ENCODE data around the gene LIMS2. TPM values are rescaled to one million over a fixed set of nuclear protein-coding genes. Genes with fewer than 3 reads are reported as not detected.

Gene LIMS2
- total RNA-seq, 4 donors from 2014 or later = 5.3 to 15.5 (median 9.9) TPM

DNA sequence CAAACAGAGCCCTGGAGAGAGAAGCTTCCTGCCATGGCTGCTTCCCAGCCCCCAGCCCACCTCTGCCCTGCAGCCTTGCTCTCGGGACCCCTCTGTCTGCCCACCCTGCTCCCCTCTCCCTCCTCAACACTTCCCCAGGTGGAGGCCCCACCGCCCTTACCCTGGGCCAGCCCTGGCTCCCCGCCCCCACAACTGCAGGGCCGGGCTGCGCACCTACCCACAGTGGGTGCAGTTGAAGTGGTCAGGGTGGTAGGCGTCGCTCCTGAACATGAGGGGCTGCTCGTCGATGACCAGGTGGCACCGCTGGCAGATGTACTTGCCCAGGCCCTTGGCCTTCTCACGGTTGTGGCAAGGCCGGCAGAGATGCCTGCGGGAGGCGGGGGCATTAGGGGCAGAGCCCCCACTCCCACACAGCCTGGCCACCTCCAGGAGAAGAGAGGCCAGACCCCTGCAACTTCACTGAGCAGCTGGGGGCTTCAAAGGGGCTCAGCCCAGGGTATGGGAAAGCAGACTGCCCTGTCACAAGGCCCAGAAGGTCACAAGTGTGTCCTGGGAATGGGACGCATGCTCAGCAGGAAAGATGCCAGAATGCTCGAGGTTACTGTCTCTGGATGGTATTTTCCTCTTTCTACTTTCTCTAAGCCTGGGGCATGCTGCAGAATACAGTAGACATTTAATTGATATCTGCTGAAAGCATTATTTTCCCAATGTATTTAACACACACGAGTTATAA is 32.5 kb downstream of the LIMS2 start:
- no peak overlapping the region for H3K27ac ChIP-seq
- intact Hi-C loops (cut with DNase I; ENCODE audit: low total_unique reads) = no loop called here

DNA sequence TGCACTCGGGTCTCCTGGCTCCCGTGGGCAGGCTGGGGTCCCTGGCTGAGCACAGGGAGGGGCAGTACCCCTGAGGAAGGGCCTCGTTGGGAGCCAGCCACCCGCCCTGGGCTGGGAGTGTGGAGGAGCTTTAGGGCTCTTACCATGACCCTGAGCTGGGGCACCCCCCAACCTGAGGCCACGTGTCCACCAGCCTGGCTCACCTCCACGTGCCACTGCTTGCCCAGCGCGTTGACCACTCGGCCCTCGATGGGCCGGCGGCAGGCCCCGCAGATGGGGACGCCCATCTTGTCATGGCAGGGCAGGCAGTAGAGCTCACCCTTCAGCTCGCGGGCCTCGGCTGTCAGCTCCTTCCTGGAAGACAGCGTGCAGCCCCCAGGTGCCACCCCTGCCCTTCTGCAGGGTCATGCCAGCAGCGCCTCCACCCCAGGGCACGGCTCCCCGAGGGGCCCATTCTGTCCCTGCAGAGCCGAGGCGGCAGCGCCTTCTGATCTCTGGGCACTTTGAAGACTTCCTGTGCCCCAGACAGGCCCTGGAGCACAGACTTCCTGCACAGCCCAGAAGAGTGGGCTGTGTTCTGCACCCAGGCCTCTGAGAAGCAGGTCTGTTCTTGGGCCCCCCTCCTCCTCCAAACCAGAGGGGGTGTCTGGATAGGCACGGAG is 33.4 kb downstream of the LIMS2 start:
- no peaks in the 10 kb centered on the region for H3K27me3 ChIP-seq
- peaks cover 11 to 13% of the 10 kb centered on the region in 2 donors for H3K4me1 ChIP-seq
- no peak for ATAC-seq
- intact Hi-C loops (cut with DNase I; ENCODE audit: low total_unique reads) (no loop called here), in situ Hi-C loops (cut with MboI; ENCODE audit: low sequenced_read_pairs in 4 of 4) (no loop called here)
- H3K36me3 ChIP-seq = no peaks in the 10 kb centered on the region
- H3K27ac ChIP-seq = no peak overlapping the region
- TF ChIP-seq, protein P1, sequence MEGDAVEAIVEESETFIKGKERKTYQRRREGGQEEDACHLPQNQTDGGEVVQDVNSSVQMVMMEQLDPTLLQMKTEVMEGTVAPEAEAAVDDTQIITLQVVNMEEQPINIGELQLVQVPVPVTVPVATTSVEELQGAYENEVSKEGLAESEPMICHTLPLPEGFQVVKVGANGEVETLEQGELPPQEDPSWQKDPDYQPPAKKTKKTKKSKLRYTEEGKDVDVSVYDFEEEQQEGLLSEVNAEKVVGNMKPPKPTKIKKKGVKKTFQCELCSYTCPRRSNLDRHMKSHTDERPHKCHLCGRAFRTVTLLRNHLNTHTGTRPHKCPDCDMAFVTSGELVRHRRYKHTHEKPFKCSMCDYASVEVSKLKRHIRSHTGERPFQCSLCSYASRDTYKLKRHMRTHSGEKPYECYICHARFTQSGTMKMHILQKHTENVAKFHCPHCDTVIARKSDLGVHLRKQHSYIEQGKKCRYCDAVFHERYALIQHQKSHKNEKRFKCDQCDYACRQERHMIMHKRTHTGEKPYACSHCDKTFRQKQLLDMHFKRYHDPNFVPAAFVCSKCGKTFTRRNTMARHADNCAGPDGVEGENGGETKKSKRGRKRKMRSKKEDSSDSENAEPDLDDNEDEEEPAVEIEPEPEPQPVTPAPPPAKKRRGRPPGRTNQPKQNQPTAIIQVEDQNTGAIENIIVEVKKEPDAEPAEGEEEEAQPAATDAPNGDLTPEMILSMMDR (IDR thresholded peaks at IDR 0.05 in 4 of 5, conservative IDR thresholded peaks at IDR 0.05 in 1 of 5) = no peak
- TF ChIP-seq POLR2A (IDR thresholded peaks at IDR 0.05) = no peak
- no peaks in the 10 kb centered on the region for H3K9me3 ChIP-seq
- no peak for DNase-seq
- H3K4me3 ChIP-seq = no peak overlapping the region

More for the DNA sequence above, 32.5 kb downstream of the LIMS2 start:
- no peaks in the 10 kb centered on the region for H3K36me3 ChIP-seq
- no peaks in the 10 kb centered on the region for H3K27me3 ChIP-seq
- in situ Hi-C loops (cut with MboI; ENCODE audit: low sequenced_read_pairs in 4 of 4) = no loop called here
- no peaks in the 10 kb centered on the region for H3K9me3 ChIP-seq
- no peak overlapping the region for H3K4me3 ChIP-seq
- no peak for ATAC-seq
- DNase-seq = no peak
- TF ChIP-seq POLR2A (IDR thresholded peaks at IDR 0.05) = no peak
- TF ChIP-seq, protein P1 (IDR thresholded peaks at IDR 0.05 in 4 of 5, conservative IDR thresholded peaks at IDR 0.05 in 1 of 5) = no peak
- H3K4me1 ChIP-seq = peaks cover 2 to 4% of the 10 kb centered on the region in 2 donors

DNA sequence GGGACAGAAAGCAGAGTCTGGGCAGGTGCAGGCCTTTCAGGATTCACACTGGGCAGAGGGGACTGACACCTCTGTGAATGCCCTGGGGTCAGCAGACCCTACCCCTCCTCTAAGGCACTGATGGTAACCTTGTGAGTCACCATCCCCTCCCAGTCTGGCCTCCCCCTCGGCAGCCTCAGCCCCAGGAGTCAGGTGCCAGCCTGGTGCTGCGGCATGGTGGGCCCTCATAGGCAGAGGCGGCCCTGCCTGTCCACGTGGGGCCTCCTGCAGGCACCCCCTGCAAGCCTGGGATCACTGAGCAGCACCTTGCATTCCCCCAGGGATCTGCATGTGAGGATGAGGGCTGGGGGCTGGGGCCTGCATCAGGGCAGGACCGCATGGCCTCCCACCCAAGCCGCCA is 34.2 kb downstream of the LIMS2 start:
- ATAC-seq (no peak), DNase-seq (no peak)
- Histone ChIP-seq H3K27me3 (no peaks in the 10 kb centered on the region), H3K4me3 (no peak overlapping the region), H3K27ac (no peak overlapping the region), H3K36me3 (no peaks in the 10 kb centered on the region), H3K9me3 (no peaks in the 10 kb centered on the region), H3K4me1 (peaks cover 14% of the 10 kb centered on the region in 2 donors)
- TF ChIP-seq POLR2A (IDR thresholded peaks at IDR 0.05) = no peak
- TF ChIP-seq, protein P1 (IDR thresholded peaks at IDR 0.05 in 4 of 5, conservative IDR thresholded peaks at IDR 0.05 in 1 of 5) = no peak
- in situ Hi-C loops (cut with MboI; ENCODE audit: low sequenced_read_pairs in 4 of 4) = no loop called here
- intact Hi-C loops (cut with DNase I; ENCODE audit: low total_unique reads) = no loop called here

DNA sequence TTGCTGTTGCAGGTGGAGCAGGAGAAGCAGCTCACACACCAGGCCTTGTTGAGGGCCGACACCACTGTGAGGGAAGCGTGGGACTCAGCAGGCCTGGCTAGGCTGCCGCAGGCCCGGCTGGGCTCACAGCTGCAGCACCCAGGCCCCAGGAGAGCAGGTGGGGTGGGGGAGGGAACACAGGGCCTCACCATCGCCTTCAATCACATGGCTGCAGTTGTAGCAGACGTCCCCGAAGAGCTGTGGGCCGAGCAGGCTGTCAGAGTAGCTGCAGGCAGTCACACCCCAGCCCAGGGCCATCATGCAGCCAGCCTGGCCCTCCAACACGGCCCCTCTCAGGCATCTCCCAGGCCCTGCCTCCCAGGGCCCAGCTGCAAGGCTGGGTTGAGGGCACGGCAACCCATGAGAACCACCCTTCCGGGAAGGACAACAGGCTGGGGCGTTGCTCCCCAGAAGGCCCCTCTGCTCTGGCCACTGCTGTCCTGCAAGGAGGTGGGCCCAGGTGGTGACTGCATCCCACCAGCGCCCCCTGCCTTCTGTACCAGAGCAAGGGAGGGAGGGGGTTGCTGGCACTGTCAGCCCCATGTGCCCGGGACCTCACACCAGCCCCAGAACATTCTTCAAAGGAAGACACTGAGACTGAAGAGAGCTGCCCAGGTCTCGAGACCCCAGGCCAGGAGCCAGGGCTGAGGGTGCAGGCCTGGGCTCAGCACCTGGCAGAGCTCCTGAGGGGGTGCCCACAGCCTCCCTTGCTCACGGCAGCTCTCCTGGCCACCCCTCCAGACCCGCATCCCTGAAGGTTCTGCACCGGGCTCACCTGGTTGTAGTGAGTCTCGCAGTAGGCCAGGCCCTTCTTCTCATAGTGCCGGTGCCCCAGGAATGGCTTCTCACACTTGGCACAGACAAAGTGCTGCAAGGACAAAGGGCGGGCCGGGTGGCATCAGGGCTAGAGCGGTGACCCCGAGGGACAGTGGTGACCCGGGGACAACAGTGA is 35.0 kb downstream of the LIMS2 start:
- Histone ChIP-seq H3K27ac (peak overlapping the region in 3 of 4 donors; percentile 31 to 77 (median 67)), H3K27me3 (no peaks in the 10 kb centered on the region), H3K36me3 (no peaks in the 10 kb centered on the region), H3K4me3 (no peak overlapping the region), H3K9me3 (no peaks in the 10 kb centered on the region), H3K4me1 (peaks cover 14% of the 10 kb centered on the region in 2 donors)
- DNase-seq (no peak), ATAC-seq (no peak)
- intact Hi-C loops (cut with DNase I; ENCODE audit: low total_unique reads) = no loop called here
- in situ Hi-C loops (cut with MboI; ENCODE audit: low sequenced_read_pairs in 4 of 4) = no loop called here
- TF ChIP-seq POLR2A (IDR thresholded peaks at IDR 0.05) = no peak

Measured in gastrocnemius medialis (tissue), 4 donors.